Measurements from ENCODE around the gene CWC27.
A peak's percentile ranks its signal among the peaks of the same experiment; 100 is the strongest.

CWC27 gene

GRCh38 chr5:64768358-64769312, at the start of gene CWC27, which contains the start of gene SREK1IP1:
CWC27 (plus strand) TSS chr5:64768930; CDS start chr5:64769147, 217 bp downstream.
SREK1IP1 (minus strand) TSS chr5:64768691; CDS start chr5:64768517, 174 bp downstream.
- peak; percentile 35 for DNase-seq

- DNase-seq = no peak
Observed at GRCh38 chr5:64722588-64722987, 46.1 kb upstream of the CWC27 start.

- no peak for DNase-seq
Observed at GRCh38 chr5:64727150-64727549, 41.6 kb upstream of the CWC27 start.

GRCh38 chr5:64742411-64742810, 26.3 kb upstream of the CWC27 start:
- DNase-seq = no peak

- DNase-seq = no peak
Observed at GRCh38 chr5:64742821-64743220, 25.9 kb upstream of the CWC27 start.

- DNase-seq = no peak
Observed at GRCh38 chr5:64744914-64745313, 23.8 kb upstream of the CWC27 start.

GRCh38 chr5:64746446-64746845, 22.3 kb upstream of the CWC27 start:
- no peak for DNase-seq

- DNase-seq = no peak
Observed at GRCh38 chr5:64749385-64749784, 19.3 kb upstream of the CWC27 start.

- DNase-seq = no peak
Observed at GRCh38 chr5:64754066-64754465, 14.7 kb upstream of the CWC27 start.

- DNase-seq = no peak
Observed at GRCh38 chr5:64758901-64759300, 9.8 kb upstream of the CWC27 start.

GRCh38 chr5:64759960-64760660, 8.6 kb upstream of the CWC27 start:
- no peak for DNase-seq

GRCh38 chr5:64763948-64764503, 4.7 kb upstream of the CWC27 start:
- DNase-seq = no peak

GRCh38 chr5:64765804-64766504, 2.8 kb upstream of the CWC27 start:
- DNase-seq = no peak

GRCh38 chr5:64766941-64767340, 1.8 kb upstream of the CWC27 start:
- no peak for DNase-seq

GRCh38 chr5:64767959-64768357, 772 bp upstream of the CWC27 start:
- DNase-seq = no peak

- DNase-seq = no peak
Observed at GRCh38 chr5:64769855-64770254, 1.1 kb downstream of the CWC27 start.

GRCh38 chr5:64771736-64772135, 3.0 kb downstream of the CWC27 start:
- no peak for DNase-seq

- no peak for DNase-seq
Observed at GRCh38 chr5:64773533-64773932, 4.8 kb downstream of the CWC27 start.

GRCh38 chr5:64775291-64775690, 6.6 kb downstream of the CWC27 start:
- DNase-seq = no peak

GRCh38 chr5:64784451-64785025, 15.8 kb downstream of the CWC27 start:
- no peak for DNase-seq

- no peak for DNase-seq
Observed at GRCh38 chr5:64786372-64786771, 17.6 kb downstream of the CWC27 start.

GRCh38 chr5:64788156-64788555, 19.4 kb downstream of the CWC27 start:
- DNase-seq = no peak

GRCh38 chr5:64789457-64789856, 20.7 kb downstream of the CWC27 start:
- no peak for DNase-seq
